ENCODE results near the gene UNC80.

UNC80 gene

DNA sequence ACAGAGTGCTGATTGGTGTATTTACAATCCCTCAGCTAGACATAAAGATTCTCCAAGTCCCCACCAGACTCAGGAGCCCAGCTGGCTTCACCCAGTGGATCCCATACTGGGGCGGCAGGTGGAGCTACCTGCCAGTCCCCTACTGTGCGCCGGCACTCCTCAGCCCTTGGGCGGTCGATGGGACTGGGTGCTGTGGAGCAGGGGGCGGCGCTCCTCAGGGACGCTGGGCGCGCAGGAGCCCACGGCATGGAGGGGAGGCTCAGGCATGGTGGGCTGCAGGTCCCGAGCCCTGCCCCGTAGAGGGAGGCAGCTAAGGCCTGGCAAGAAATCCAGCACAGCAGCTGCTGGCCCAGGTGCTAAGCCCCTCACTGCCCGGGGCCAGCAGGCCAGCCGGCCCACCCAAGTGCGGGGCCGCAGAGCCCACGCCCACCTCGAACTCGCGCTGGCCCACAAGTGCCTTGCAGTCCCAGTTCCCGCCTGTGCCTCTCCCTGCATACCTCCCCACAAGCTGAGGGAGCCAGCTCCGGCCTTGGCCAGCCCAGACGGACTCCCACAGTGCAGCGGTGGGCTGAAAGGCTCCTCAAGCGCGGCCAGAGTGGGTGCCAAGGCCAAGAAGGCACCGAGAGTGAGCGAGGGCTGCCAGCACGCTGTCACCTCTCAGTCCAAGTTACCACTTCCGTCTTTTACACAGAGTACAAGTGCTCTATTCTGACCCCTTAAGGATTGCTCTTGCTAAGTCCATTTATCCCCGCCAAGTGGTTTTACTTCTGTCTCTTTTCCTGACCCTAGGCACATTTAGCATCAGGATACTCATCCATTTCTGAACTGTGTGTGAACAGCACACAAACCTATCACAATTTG lies 229.1 kb downstream of the UNC80 start:
- H3K9ac ChIP-seq (ENCODE audit: low read length in 5 of 5) = no peak overlapping the region
- H3K27me3 ChIP-seq (ENCODE audit: control insufficient read depth in 5 of 5, insufficient read depth in 4 of 5, low read length in 5 of 5) = no peaks in the 10 kb centered on the region
- no peaks in the 10 kb centered on the region for H3K36me3 ChIP-seq (ENCODE audit: control insufficient read depth in 5 of 5, insufficient read depth in 5 of 5, low read length in 5 of 5)
- peaks cover 0 to 36% (median 30%) of the 10 kb centered on the region in 5 donors for H3K4me1 ChIP-seq (ENCODE audit: control insufficient read depth in 5 of 5, insufficient read depth in 5 of 5, low read length in 5 of 5)
- no peaks in the 10 kb centered on the region for H3K9me3 ChIP-seq (ENCODE audit: control insufficient read depth in 5 of 5, low read length in 5 of 5)
- H3K4me3 ChIP-seq (ENCODE audit: low read depth in 1 of 5, low read length in 5 of 5) = no peak overlapping the region
- H3K27ac ChIP-seq (ENCODE audit: low read depth, low read length) = no peak overlapping the region

DNA sequence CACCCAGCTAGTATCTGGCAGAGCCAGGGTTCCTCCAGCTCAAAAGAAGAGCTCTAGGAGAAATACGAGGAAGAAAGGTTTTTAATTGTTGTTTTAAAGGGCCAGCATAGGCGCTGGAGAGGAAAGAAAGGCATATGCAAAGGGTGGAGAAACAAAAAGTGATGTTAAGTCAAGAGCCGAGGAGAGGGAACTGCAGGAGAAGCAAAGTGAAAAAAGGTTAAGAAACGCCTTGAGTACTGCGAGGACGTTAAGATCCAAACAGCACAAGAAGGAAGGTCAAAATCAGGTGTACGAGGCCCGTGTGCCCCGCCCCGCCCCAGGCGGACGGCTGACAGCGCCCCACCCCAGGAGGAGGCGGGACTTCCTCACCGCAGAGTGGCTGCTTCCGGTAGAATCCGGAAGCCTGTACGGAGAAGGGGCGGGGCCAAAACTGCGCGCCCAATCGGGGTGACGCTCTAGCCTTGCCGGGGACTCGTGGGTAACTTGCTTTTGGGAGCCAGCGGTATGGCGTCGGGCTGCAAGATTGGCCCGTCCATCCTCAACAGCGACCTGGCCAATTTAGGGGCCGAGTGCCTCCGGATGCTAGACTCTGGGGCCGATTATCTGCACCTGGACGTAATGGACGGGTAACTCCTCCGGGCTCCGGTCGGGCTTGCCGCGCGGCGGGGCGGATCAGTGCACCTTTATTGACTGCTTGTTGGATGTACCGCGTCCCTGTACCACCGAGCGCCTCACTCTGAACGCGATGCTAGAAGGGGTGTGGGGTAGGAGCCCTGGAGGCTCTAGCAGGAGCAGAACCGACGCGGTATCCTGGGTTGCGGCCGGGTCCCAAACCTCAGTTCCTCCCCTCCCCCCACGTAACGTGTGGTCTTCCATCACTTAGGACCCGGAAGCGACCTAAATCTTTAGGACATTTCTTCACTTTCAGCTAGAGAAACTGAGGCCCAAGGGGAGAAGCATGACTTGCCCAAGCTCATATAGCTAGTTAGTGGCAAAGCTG lies 230.8 kb downstream of the UNC80 start, which contains the start of gene RPE:
Gene RPE, plus strand, starts transcription at position 481 of the 1,000 bp plus-strand sequence. Its CDS starts 24 bp downstream, at position 505.
- Histone ChIP-seq H3K27me3 (ENCODE audit: control insufficient read depth in 5 of 5, insufficient read depth in 4 of 5, low read length in 5 of 5) (no peaks in the 10 kb centered on the region), H3K4me3 (ENCODE audit: low read depth in 1 of 5, low read length in 5 of 5) (peak within 1 kb of the TSS; percentile 91 to 99 (median 99)), H3K9me3 (ENCODE audit: control insufficient read depth in 5 of 5, low read length in 5 of 5) (no peaks in the 10 kb centered on the region), H3K27ac (ENCODE audit: low read depth, low read length) (peak within 1 kb of the TSS; percentile 85), H3K4me1 (ENCODE audit: control insufficient read depth in 5 of 5, insufficient read depth in 5 of 5, low read length in 5 of 5) (peaks cover 0 to 45% (median 33%) of the 10 kb centered on the region in 5 donors), H3K36me3 (ENCODE audit: control insufficient read depth in 5 of 5, insufficient read depth in 5 of 5, low read length in 5 of 5) (peaks cover 0 to under 1% (median 0%) of the 10 kb centered on the region in 5 donors), H3K9ac (ENCODE audit: low read length in 5 of 5) (peak within 1 kb of the TSS; percentile 68 to 95 (median 85))

DNA sequence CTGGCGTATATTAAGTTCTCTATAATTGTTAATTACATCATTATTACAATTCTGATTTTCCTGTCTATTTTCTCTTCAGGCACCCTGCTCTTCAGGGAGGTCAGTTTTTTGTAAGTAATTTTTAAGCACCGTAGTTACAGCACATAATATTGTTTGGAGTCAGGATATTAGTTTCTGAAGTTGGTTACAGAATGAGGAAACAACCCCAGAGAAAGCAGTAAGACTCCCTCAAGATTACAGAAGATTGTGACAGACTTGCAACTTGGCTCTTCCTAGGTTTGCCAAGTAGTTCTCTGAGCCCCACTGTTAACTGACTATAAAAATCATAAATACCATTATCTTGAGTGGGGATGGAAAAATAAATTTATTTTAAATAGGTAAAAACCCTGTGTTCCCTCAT lies 231.7 kb downstream of the UNC80 start:
- peak overlapping the region in 4 of 5 donors; percentile 76 to 95 (median 85) for H3K9ac ChIP-seq (ENCODE audit: low read length in 5 of 5)
- H3K9me3 ChIP-seq (ENCODE audit: control insufficient read depth in 5 of 5, low read length in 5 of 5) = no peaks in the 10 kb centered on the region
- peak overlapping the region; percentile 91 to 99 (median 99) for H3K4me3 ChIP-seq (ENCODE audit: low read depth in 1 of 5, low read length in 5 of 5)
- H3K36me3 ChIP-seq (ENCODE audit: control insufficient read depth in 5 of 5, insufficient read depth in 5 of 5, low read length in 5 of 5) = peaks cover 0 to 6% (median 0%) of the 10 kb centered on the region in 5 donors
- no peaks in the 10 kb centered on the region for H3K27me3 ChIP-seq (ENCODE audit: control insufficient read depth in 5 of 5, insufficient read depth in 4 of 5, low read length in 5 of 5)
- peak overlapping the region; percentile 85 for H3K27ac ChIP-seq (ENCODE audit: low read depth, low read length)
- peaks cover 0 to 47% (median 36%) of the 10 kb centered on the region in 5 donors for H3K4me1 ChIP-seq (ENCODE audit: control insufficient read depth in 5 of 5, insufficient read depth in 5 of 5, low read length in 5 of 5)

DNA sequence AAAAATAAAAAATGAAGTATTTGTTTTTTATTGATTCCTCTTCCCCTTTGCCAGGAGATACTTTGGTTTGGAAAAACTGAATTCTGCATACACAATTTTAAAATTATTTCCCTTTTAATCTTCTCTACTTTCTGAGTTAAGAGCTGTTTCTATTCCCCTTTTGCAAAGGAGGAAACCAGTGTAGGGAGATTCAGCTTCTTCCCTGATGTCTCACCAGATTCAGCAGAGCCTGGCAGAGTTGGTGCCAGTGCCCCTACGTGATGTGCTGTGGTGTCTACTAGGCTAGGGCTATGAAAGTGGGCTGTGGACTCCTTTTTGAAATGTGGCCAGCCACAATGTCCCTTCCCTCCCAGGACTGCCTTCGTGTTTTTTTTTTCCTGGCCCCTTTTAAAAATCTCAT lies 233.2 kb downstream of the UNC80 start:
- Histone ChIP-seq H3K4me1 (ENCODE audit: control insufficient read depth in 5 of 5, insufficient read depth in 5 of 5, low read length in 5 of 5) (peaks cover 0 to 47% (median 36%) of the 10 kb centered on the region in 5 donors), H3K9ac (ENCODE audit: low read length in 5 of 5) (peak overlapping the region in 1 of 5 donors; percentile 26), H3K4me3 (ENCODE audit: low read depth in 1 of 5, low read length in 5 of 5) (no peak overlapping the region), H3K9me3 (ENCODE audit: control insufficient read depth in 5 of 5, low read length in 5 of 5) (no peaks in the 10 kb centered on the region), H3K27ac (ENCODE audit: low read depth, low read length) (peak overlapping the region; percentile 46), H3K36me3 (ENCODE audit: control insufficient read depth in 5 of 5, insufficient read depth in 5 of 5, low read length in 5 of 5) (peaks cover 0 to 6% (median 2%) of the 10 kb centered on the region in 5 donors), H3K27me3 (ENCODE audit: control insufficient read depth in 5 of 5, insufficient read depth in 4 of 5, low read length in 5 of 5) (no peaks in the 10 kb centered on the region)

DNA sequence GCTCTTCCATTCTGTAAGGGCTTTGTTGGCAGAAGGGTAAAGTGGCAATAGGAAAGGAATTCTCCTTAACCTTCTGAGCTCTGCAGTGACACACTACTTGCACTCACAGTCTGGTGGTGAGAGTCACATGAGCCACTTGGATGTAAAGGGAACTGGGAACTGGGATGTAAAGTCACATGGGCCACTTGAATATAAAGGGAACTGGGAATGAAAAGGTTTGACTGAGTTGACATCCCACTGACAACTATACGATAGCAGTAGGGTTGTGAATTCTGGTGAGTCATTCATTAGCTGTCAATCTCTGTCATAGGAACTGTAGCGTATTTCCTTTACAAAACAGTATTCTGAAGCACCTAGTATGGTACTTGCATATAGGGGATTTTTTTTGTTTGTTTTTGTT lies 236.3 kb downstream of the UNC80 start:
- peaks cover 0 to 40% (median 28%) of the 10 kb centered on the region in 5 donors for H3K4me1 ChIP-seq (ENCODE audit: control insufficient read depth in 5 of 5, insufficient read depth in 5 of 5, low read length in 5 of 5)
- H3K9ac ChIP-seq (ENCODE audit: low read length in 5 of 5) = no peak overlapping the region
- peaks cover 2 to 16% (median 11%) of the 10 kb centered on the region in 5 donors for H3K36me3 ChIP-seq (ENCODE audit: control insufficient read depth in 5 of 5, insufficient read depth in 5 of 5, low read length in 5 of 5)
- H3K4me3 ChIP-seq (ENCODE audit: low read depth in 1 of 5, low read length in 5 of 5) = no peak overlapping the region
- H3K27ac ChIP-seq (ENCODE audit: low read depth, low read length) = no peak overlapping the region
- H3K27me3 ChIP-seq (ENCODE audit: control insufficient read depth in 5 of 5, insufficient read depth in 4 of 5, low read length in 5 of 5) = no peaks in the 10 kb centered on the region
- no peaks in the 10 kb centered on the region for H3K9me3 ChIP-seq (ENCODE audit: control insufficient read depth in 5 of 5, low read length in 5 of 5)

DNA sequence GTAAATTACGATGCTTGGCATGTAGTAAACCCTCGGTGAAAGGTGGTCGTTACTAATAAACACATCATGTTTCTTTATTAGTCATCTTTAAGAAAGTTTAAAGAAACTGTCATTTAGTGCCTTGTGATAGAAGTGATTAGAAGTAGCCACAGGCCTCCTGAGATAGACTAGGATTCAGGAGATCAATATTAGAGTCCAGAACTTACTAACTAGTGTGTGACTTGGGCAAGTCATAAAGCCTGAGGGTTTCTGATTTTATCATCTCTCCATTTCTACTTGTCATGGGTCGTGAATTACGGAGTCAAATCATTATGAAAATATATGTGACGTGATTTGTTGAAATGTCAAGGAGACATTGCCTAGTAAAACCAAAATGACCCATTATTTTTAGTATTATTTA lies 237.5 kb downstream of the UNC80 start:
- Histone ChIP-seq H3K27ac (ENCODE audit: low read depth, low read length) (no peak overlapping the region), H3K27me3 (ENCODE audit: control insufficient read depth in 5 of 5, insufficient read depth in 4 of 5, low read length in 5 of 5) (no peaks in the 10 kb centered on the region), H3K9ac (ENCODE audit: low read length in 5 of 5) (no peak overlapping the region), H3K9me3 (ENCODE audit: control insufficient read depth in 5 of 5, low read length in 5 of 5) (no peaks in the 10 kb centered on the region), H3K4me1 (ENCODE audit: control insufficient read depth in 5 of 5, insufficient read depth in 5 of 5, low read length in 5 of 5) (peaks cover 0 to 28% (median 16%) of the 10 kb centered on the region in 5 donors), H3K36me3 (ENCODE audit: control insufficient read depth in 5 of 5, insufficient read depth in 5 of 5, low read length in 5 of 5) (peaks cover 7 to 18% (median 12%) of the 10 kb centered on the region in 5 donors), H3K4me3 (ENCODE audit: low read depth in 1 of 5, low read length in 5 of 5) (no peak overlapping the region)

GRCh38 chr2:210009896-210010295 lies 238.3 kb downstream of the UNC80 start:
- Histone ChIP-seq H3K27me3 (ENCODE audit: control insufficient read depth in 5 of 5, insufficient read depth in 4 of 5, low read length in 5 of 5) (no peaks in the 10 kb centered on the region), H3K9me3 (ENCODE audit: control insufficient read depth in 5 of 5, low read length in 5 of 5) (no peaks in the 10 kb centered on the region), H3K36me3 (ENCODE audit: control insufficient read depth in 5 of 5, insufficient read depth in 5 of 5, low read length in 5 of 5) (peaks cover 9 to 21% (median 12%) of the 10 kb centered on the region in 5 donors), H3K27ac (ENCODE audit: low read depth, low read length) (no peak overlapping the region), H3K9ac (ENCODE audit: low read length in 5 of 5) (no peak overlapping the region), H3K4me1 (ENCODE audit: control insufficient read depth in 5 of 5, insufficient read depth in 5 of 5, low read length in 5 of 5) (peaks cover 0 to 24% (median 10%) of the 10 kb centered on the region in 5 donors), H3K4me3 (ENCODE audit: low read depth in 1 of 5, low read length in 5 of 5) (no peak overlapping the region)

DNA sequence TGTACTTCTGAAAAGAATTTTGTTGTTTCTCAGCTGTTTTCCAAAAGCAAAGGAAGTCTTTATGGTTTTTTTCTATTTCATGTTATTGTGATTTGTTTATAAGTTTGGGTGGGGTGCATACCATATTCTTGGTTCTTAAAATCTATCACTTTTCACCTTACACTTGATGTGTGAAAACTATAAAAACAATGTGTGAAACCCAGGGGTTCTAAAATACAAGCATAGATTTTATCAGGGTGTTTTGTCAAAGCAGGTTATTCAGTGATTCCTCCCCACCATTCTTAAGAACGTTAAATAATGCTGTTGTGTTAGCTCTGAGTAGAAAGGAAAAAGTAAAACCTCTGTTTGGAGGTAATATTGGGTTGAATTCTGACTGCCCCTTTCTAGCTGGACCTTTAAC lies 248.5 kb downstream of the UNC80 start:
- Histone ChIP-seq H3K4me1 (ENCODE audit: control insufficient read depth in 5 of 5, insufficient read depth in 5 of 5, low read length in 5 of 5) (peaks cover 0 to 5% (median 0%) of the 10 kb centered on the region in 5 donors), H3K4me3 (ENCODE audit: low read depth in 1 of 5, low read length in 5 of 5) (no peak overlapping the region), H3K9ac (ENCODE audit: low read length in 5 of 5) (no peak overlapping the region), H3K27ac (ENCODE audit: low read depth, low read length) (no peak overlapping the region), H3K9me3 (ENCODE audit: control insufficient read depth in 5 of 5, low read length in 5 of 5) (no peaks in the 10 kb centered on the region), H3K27me3 (ENCODE audit: control insufficient read depth in 5 of 5, insufficient read depth in 4 of 5, low read length in 5 of 5) (no peaks in the 10 kb centered on the region), H3K36me3 (ENCODE audit: control insufficient read depth in 5 of 5, insufficient read depth in 5 of 5, low read length in 5 of 5) (peaks cover 53 to 86% (median 68%) of the 10 kb centered on the region in 5 donors)

GRCh38 chr2:210022824-210023223 lies 251.2 kb downstream of the UNC80 start:
- peaks cover 0 to 5% (median 0%) of the 10 kb centered on the region in 5 donors for H3K4me1 ChIP-seq (ENCODE audit: control insufficient read depth in 5 of 5, insufficient read depth in 5 of 5, low read length in 5 of 5)
- no peak overlapping the region for H3K4me3 ChIP-seq (ENCODE audit: low read depth in 1 of 5, low read length in 5 of 5)
- H3K9ac ChIP-seq (ENCODE audit: low read length in 5 of 5) = no peak overlapping the region
- no peak overlapping the region for H3K27ac ChIP-seq (ENCODE audit: low read depth, low read length)
- H3K36me3 ChIP-seq (ENCODE audit: control insufficient read depth in 5 of 5, insufficient read depth in 5 of 5, low read length in 5 of 5) = peaks cover 38 to 69% (median 60%) of the 10 kb centered on the region in 5 donors
- H3K9me3 ChIP-seq (ENCODE audit: control insufficient read depth in 5 of 5, low read length in 5 of 5) = no peaks in the 10 kb centered on the region
- H3K27me3 ChIP-seq (ENCODE audit: control insufficient read depth in 5 of 5, insufficient read depth in 4 of 5, low read length in 5 of 5) = no peaks in the 10 kb centered on the region

Measured in subcutaneous abdominal adipose tissue (tissue), 5 donors.